ENCODE data around the gene FGFR3. TPM values are rescaled to one million over a fixed set of nuclear protein-coding genes. Genes with fewer than 3 reads are reported as not detected.

FGFR3 gene
- total and polyA plus RNA-seq, 9 of the 15 experiments (the other 6 are each of a cell fraction or from before 2014, with no cell fraction given): 1.2 to 60.4 (median 12.7) TPM

DNA sequence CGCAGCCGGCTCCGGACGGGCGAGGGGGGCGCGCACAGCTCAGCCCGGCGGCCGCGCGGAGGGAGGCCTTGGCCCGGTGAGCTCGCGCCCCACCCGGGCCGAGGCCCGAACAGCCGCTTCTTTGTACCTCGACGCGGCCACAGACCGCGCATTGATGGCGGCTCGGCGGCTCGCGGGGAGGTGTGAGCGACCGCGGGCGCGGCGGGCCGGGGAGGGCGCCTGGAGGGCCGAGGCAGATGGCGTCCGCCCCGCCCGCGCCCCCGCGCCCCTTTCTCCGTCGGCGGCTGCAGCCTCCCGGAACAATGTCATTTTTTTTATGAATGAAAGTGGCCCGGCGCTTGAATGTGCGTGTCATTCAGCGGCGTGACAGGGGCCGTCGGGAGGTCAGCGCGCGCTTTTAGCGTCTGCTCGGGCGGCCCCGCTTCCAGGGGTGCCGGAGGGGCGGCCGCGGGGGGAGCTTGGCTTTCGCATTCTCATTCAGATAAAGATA, 1.8 kb downstream of the FGFR3 start (continued):
- TF ChIP-seq SIN3B (IDR thresholded peaks at IDR 0.05; ENCODE audit: low read depth): peak; percentile 38; the same call in 1 of the 2 replicates
- peak; percentile 51 for TF ChIP-seq CHD1 (IDR thresholded peaks at IDR 0.05; ENCODE audit: low read length)
- TF ChIP-seq, protein P1, sequence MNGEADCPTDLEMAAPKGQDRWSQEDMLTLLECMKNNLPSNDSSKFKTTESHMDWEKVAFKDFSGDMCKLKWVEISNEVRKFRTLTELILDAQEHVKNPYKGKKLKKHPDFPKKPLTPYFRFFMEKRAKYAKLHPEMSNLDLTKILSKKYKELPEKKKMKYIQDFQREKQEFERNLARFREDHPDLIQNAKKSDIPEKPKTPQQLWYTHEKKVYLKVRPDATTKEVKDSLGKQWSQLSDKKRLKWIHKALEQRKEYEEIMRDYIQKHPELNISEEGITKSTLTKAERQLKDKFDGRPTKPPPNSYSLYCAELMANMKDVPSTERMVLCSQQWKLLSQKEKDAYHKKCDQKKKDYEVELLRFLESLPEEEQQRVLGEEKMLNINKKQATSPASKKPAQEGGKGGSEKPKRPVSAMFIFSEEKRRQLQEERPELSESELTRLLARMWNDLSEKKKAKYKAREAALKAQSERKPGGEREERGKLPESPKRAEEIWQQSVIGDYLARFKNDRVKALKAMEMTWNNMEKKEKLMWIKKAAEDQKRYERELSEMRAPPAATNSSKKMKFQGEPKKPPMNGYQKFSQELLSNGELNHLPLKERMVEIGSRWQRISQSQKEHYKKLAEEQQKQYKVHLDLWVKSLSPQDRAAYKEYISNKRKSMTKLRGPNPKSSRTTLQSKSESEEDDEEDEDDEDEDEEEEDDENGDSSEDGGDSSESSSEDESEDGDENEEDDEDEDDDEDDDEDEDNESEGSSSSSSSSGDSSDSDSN (IDR thresholded peaks at IDR 0.05; ENCODE audit: borderline replicate concordance in 1 of 2, low read depth in 2 of 2, low read length in 2 of 2): peak in 1 of 2 experiments; percentile 63; a peak in 1 of 4 replicates
- peak; percentile 48 for TF ChIP-seq VEZF1 (CRISPR knock-in tag; IDR thresholded peaks at IDR 0.05)
- TF ChIP-seq, protein P2, sequence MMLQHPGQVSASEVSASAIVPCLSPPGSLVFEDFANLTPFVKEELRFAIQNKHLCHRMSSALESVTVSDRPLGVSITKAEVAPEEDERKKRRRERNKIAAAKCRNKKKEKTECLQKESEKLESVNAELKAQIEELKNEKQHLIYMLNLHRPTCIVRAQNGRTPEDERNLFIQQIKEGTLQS (IDR thresholded peaks at IDR 0.05): no peak
- TF ChIP-seq, protein P2 (CRISPR knock-in tag; conservative IDR thresholded peaks at IDR 0.05): no peak
- TF ChIP-seq, protein P3, sequence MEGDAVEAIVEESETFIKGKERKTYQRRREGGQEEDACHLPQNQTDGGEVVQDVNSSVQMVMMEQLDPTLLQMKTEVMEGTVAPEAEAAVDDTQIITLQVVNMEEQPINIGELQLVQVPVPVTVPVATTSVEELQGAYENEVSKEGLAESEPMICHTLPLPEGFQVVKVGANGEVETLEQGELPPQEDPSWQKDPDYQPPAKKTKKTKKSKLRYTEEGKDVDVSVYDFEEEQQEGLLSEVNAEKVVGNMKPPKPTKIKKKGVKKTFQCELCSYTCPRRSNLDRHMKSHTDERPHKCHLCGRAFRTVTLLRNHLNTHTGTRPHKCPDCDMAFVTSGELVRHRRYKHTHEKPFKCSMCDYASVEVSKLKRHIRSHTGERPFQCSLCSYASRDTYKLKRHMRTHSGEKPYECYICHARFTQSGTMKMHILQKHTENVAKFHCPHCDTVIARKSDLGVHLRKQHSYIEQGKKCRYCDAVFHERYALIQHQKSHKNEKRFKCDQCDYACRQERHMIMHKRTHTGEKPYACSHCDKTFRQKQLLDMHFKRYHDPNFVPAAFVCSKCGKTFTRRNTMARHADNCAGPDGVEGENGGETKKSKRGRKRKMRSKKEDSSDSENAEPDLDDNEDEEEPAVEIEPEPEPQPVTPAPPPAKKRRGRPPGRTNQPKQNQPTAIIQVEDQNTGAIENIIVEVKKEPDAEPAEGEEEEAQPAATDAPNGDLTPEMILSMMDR (IDR thresholded peaks at IDR 0.05 in 2 of 3, conservative IDR thresholded peaks at IDR 0.05 in 1 of 3; ENCODE audit: insufficient read depth in 2 of 3, low read depth in 1 of 3, low read length in 3 of 3): peak in 1 of 3 experiments; percentile 1; a peak in 1 of 6 replicates
- TF ChIP-seq CCNT2 (IDR thresholded peaks at IDR 0.05; ENCODE audit: borderline replicate concordance, extremely low read depth, insufficient read length, low read depth, low read length): peak; percentile 21
- TF ChIP-seq NONO (IDR thresholded peaks at IDR 0.05; ENCODE audit: low read depth in 2 of 2, low read length in 1 of 2): peak in 1 of 2 experiments; percentile 19; a peak in 1 of 4 replicates
- TF ChIP-seq ZNF354B (CRISPR knock-in tag; IDR thresholded peaks at IDR 0.05): no peak
- TF ChIP-seq BCOR (IDR thresholded peaks at IDR 0.05): no peak
- TF ChIP-seq RFX1 (IDR thresholded peaks at IDR 0.05): no peak
- peak; percentile 40; the same call in 1 of the 2 replicates for TF ChIP-seq MXI1 (IDR thresholded peaks at IDR 0.05; ENCODE audit: low read depth, low read length)
- no peak for TF ChIP-seq PHTF2 (CRISPR knock-in tag; IDR thresholded peaks at IDR 0.05)
- 0 out of 2 replicates have a peak, but pooled peaks have one; percentile 4 for TF ChIP-seq POLR2G (IDR thresholded peaks at IDR 0.05; ENCODE audit: low read depth, low read length)
- peak; percentile 37 for TF ChIP-seq HMGN3 (IDR thresholded peaks at IDR 0.05; ENCODE audit: borderline replicate concordance, extremely low read depth, insufficient read length, low read depth, low read length)
- TF ChIP-seq CREB1 (IDR thresholded peaks at IDR 0.05): peak; percentile 80
- no peak for TF ChIP-seq CREB1 (CRISPR knock-in tag; IDR thresholded peaks at IDR 0.05)
- 0 out of 2 replicates have a peak, but pooled peaks have one; percentile 9 for TF ChIP-seq POLR2A (conservative IDR thresholded peaks at IDR 0.05)
- no peak for TF ChIP-seq FOXA1 (IDR thresholded peaks at IDR 0.05; ENCODE audit: borderline replicate concordance)
- TF ChIP-seq, protein P4, sequence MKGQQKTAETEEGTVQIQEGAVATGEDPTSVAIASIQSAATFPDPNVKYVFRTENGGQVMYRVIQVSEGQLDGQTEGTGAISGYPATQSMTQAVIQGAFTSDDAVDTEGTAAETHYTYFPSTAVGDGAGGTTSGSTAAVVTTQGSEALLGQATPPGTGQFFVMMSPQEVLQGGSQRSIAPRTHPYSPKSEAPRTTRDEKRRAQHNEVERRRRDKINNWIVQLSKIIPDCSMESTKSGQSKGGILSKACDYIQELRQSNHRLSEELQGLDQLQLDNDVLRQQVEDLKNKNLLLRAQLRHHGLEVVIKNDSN (CRISPR knock-in tag; IDR thresholded peaks at IDR 0.05): no peak
